Neuron (in vitro differentiated cells): ENCODE results near the gene TRIM25.
A peak's percentile ranks its signal among the peaks of the same experiment; 100 is the strongest.

ENCODE experiments used
- H2AFZ ChIP-seq: one replicate; pipeline ENCODE4 v1.6.1; 2013; ENCODE audit warnings: low read depth, mild to moderate bottlenecking, inconsistent platforms, low read length, moderate library complexity
- H3K27me3 ChIP-seq: one replicate; pipeline ENCODE4 v1.6.1; 2013; ENCODE audit warnings: low read length; ENCODE audit not compliant: insufficient read depth
- H3K36me3 ChIP-seq: one replicate; pipeline ENCODE4 v1.6.1; 2013; ENCODE audit warnings: low read length; ENCODE audit not compliant: insufficient read depth
- H3K4me1 ChIP-seq: one replicate; pipeline ENCODE4 v1.6.1; 2013; ENCODE audit warnings: low read length; ENCODE audit not compliant: insufficient read depth
- H3K4me3 ChIP-seq: 2 replicates; pipeline ENCODE4 v1.5.1; 2013; ENCODE audit warnings: mild to moderate bottlenecking, low read length, moderate library complexity
- H3K9me3 ChIP-seq: one replicate; pipeline ENCODE4 v1.6.1; 2013; ENCODE audit warnings: low read length

TRIM25 gene

GRCh38 chr17:56917559-56918296, 3.9 kb upstream of the TRIM25 start:
- H3K9me3 ChIP-seq, result no peaks in the 10 kb centered on the region
- no peaks in the 10 kb centered on the region for H3K36me3 ChIP-seq
- no peaks in the 10 kb centered on the region for H3K27me3 ChIP-seq
- H3K4me3 ChIP-seq, result no peak overlapping the region
- H2AFZ ChIP-seq, result no peak overlapping the region
- peaks cover 16% of the 10 kb centered on the region for H3K4me1 ChIP-seq

DNA sequence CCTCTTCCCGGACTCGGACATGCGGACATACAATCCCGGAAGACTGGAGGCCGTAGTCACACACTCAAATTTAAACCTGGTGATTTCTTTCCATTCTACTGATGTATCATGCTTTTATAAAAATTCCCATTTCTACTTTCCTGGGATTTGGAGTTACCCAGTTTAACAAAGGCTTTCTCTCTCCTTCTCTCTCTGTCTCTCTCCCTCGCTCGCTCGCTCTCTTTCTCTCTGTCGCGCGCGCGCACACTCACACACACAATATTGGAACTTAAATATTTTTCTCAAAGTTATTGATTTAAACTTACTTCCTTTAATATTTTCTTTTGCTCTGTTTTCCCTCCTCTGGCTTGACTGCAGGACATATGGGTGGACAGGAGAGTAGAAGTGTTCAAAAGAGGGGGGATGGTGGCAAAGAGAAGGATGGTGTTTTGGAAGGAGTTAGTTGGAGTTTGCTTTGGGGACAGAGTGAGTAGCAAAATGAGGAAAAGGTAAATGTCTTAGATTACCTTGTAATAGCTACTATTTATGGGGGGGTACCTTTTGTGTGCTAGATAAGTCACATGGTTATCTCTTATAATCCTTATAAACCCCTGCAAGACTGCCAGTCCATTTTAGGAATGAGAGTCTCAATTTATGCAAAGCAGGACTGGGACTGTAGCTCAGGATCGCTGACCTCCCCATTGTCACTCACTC, 878 bp upstream of the TRIM25 start:
- Histone ChIP-seq H2AFZ (peak overlapping the region; percentile 99), H3K4me1 (peaks cover 16% of the 10 kb centered on the region), H3K36me3 (no peaks in the 10 kb centered on the region), H3K4me3 (peak overlapping the region; percentile 78), H3K27me3 (no peaks in the 10 kb centered on the region), H3K9me3 (no peaks in the 10 kb centered on the region)

- Histone ChIP-seq H3K9me3 (no peaks in the 10 kb centered on the region), H3K4me1 (peaks cover 16% of the 10 kb centered on the region), H3K36me3 (peaks cover 1% of the 10 kb centered on the region), H3K27me3 (no peaks in the 10 kb centered on the region), H3K4me3 (peak overlapping the region; percentile 78), H2AFZ (peak overlapping the region; percentile 99)
Observed at GRCh38 chr17:56913353-56913866, 439 bp downstream of the TRIM25 start.

- Histone ChIP-seq H3K9me3 (no peaks in the 10 kb centered on the region), H3K4me3 (no peak overlapping the region), H3K27me3 (no peaks in the 10 kb centered on the region), H3K36me3 (peaks cover 3% of the 10 kb centered on the region), H2AFZ (no peak overlapping the region), H3K4me1 (peaks cover 16% of the 10 kb centered on the region)
Observed at GRCh38 chr17:56913000-56913311, 893 bp downstream of the TRIM25 start.

- no peaks in the 10 kb centered on the region for H3K27me3 ChIP-seq
- H3K9me3 ChIP-seq, result no peaks in the 10 kb centered on the region
- H2AFZ ChIP-seq, result no peak overlapping the region
- peaks cover 3% of the 10 kb centered on the region for H3K36me3 ChIP-seq
- peaks cover 16% of the 10 kb centered on the region for H3K4me1 ChIP-seq
- H3K4me3 ChIP-seq, result no peak overlapping the region
Observed at GRCh38 chr17:56912105-56912999, 1.5 kb downstream of the TRIM25 start.

- no peaks in the 10 kb centered on the region for H3K27me3 ChIP-seq
- no peak overlapping the region for H2AFZ ChIP-seq
- H3K4me3 ChIP-seq, result no peak overlapping the region
- H3K9me3 ChIP-seq, result peaks cover 4% of the 10 kb centered on the region
- peaks cover 3% of the 10 kb centered on the region for H3K36me3 ChIP-seq
- H3K4me1 ChIP-seq, result peaks cover 14% of the 10 kb centered on the region
Observed at GRCh38 chr17:56910509-56911235, 3.2 kb downstream of the TRIM25 start.

DNA sequence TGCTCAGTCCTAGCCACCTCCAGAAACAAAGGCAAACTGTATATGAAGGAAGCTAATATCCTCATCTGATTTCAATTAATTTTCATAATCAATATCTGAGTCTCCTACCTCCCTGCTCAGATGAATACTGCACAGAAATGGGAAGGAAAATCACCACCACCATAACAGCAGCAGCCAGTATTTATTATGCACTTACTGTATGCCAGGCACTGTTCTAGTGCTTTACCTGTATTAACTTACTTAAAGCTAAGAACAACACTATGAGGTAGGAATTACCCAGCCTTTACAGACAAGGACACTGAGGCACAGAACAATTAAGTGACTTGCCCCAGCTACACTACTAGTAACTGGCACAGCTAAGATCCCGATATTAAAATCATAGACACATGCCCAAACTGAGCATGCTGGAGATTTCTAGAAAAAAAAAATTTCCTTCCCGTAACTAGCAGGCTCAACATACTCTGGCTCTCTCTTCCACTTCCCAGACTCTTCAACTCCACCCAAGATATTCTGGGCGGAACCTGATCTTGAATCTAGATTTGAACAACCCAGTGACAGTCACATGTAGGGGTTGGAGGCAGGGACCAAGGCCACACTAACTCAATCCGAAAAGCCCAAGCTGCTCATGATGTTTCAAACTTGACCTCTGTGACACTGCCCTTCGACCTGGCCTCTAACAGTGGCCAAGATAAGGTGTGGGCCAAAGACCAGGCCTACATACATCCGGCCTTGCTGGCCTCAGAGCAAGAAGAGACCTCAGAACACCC, 3.9 kb downstream of the TRIM25 start:
- H3K9me3 ChIP-seq, result peaks cover 4% of the 10 kb centered on the region
- H3K36me3 ChIP-seq, result peaks cover 3% of the 10 kb centered on the region
- no peak overlapping the region for H3K4me3 ChIP-seq
- no peak overlapping the region for H2AFZ ChIP-seq
- no peaks in the 10 kb centered on the region for H3K27me3 ChIP-seq
- H3K4me1 ChIP-seq, result peaks cover 7% of the 10 kb centered on the region

GRCh38 chr17:56908001-56908542, 5.8 kb downstream of the TRIM25 start:
- Histone ChIP-seq H3K9me3 (peaks cover 12% of the 10 kb centered on the region), H3K4me1 (no peaks in the 10 kb centered on the region), H3K27me3 (no peaks in the 10 kb centered on the region), H3K4me3 (no peak overlapping the region), H2AFZ (no peak overlapping the region), H3K36me3 (peaks cover 10% of the 10 kb centered on the region)

GRCh38 chr17:56903560-56903959, 10.3 kb downstream of the TRIM25 start:
- peaks cover 12% of the 10 kb centered on the region for H3K4me1 ChIP-seq
- H3K27me3 ChIP-seq, result no peaks in the 10 kb centered on the region
- no peak overlapping the region for H2AFZ ChIP-seq
- H3K36me3 ChIP-seq, result peaks cover 10% of the 10 kb centered on the region
- H3K9me3 ChIP-seq, result peaks cover 12% of the 10 kb centered on the region
- no peak overlapping the region for H3K4me3 ChIP-seq

DNA sequence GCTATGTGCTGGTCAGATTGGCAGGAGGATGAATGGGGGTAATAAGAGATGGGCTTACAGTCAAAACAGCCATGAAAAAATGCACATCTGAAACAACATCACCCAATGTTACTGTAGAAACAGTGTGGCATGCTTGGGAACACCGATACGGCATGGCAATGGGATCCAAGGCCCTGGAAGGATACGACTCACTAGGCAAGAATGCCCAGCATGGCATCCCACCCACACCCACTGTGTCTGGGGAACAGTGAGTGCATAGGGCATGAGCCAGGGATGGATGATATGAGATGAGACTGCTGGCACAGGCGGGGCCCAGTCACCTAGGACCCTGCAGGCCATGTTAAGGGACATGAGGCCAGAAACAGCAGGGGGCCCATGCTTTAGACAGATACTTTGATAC, 11.5 kb downstream of the TRIM25 start:
- no peak overlapping the region for H3K4me3 ChIP-seq
- H3K4me1 ChIP-seq, result peaks cover 12% of the 10 kb centered on the region
- no peaks in the 10 kb centered on the region for H3K27me3 ChIP-seq
- H3K9me3 ChIP-seq, result peaks cover 12% of the 10 kb centered on the region
- peaks cover 7% of the 10 kb centered on the region for H3K36me3 ChIP-seq
- no peak overlapping the region for H2AFZ ChIP-seq

DNA sequence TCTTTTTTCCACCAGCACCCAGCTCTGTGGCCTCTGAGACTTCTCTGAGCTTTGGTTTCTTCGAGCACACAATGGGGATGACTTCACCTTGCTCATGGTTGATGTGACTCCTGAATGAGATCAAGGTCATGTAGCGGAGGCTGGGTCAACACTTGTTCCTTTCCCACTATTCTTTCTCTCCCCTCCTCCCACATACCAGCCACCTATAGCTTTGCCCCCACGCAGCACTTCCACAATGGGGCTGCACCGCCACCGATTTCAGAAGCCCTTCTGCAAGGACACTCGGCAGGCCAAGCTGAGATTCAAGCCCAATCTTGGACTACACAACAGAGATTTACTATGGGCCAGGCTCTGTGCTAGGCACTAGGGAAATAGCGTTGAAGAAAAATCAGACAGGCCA, 14.4 kb downstream of the TRIM25 start:
- no peak overlapping the region for H3K4me3 ChIP-seq
- H3K4me1 ChIP-seq, result peaks cover 15% of the 10 kb centered on the region
- no peaks in the 10 kb centered on the region for H3K27me3 ChIP-seq
- H3K9me3 ChIP-seq, result peaks cover 9% of the 10 kb centered on the region
- no peak overlapping the region for H2AFZ ChIP-seq
- peaks cover 7% of the 10 kb centered on the region for H3K36me3 ChIP-seq

GRCh38 chr17:56898874-56899273, 15.0 kb downstream of the TRIM25 start:
- peaks cover 3% of the 10 kb centered on the region for H3K36me3 ChIP-seq
- H3K4me3 ChIP-seq, result no peak overlapping the region
- peaks cover 15% of the 10 kb centered on the region for H3K4me1 ChIP-seq
- no peak overlapping the region for H2AFZ ChIP-seq
- H3K9me3 ChIP-seq, result peaks cover 4% of the 10 kb centered on the region
- H3K27me3 ChIP-seq, result no peaks in the 10 kb centered on the region
